ENCODE data around the gene LMTK2. TPM values are rescaled to one million over a fixed set of nuclear protein-coding genes. Genes with fewer than 3 reads are reported as not detected.

LMTK2 gene
- total RNA-seq, 2 experiments from 2014 or later, result 10.0 to 17.5 TPM

DNA sequence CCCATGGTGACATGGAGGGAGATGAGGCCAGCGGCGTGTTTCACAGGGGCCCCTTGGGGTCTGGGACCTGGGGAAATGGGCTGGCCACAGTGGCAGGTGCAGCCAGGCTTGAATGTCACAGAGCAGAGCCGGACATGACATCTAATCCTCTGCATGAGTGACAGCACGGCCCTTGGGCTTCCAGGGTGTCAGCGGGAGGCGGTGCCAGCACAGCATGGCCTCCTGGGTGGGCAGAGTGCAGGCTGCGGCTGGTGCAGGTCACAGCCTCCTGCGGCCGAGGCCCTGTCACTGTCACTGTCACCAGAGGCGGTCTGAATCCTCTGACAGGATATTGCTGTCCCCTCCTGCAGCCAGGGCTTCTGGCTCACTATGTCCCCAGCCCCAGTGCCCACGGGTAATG is 122.8 kb downstream of the LMTK2 start:
- no peak for DNase-seq (ENCODE audit: low spot score)
- H4K20me1 ChIP-seq (ENCODE audit: insufficient read depth, low read length), result no peaks in the 10 kb centered on the region
- H3K4me1 ChIP-seq (ENCODE audit: insufficient read depth, low read length, poor library complexity, severe bottlenecking), result no peaks in the 10 kb centered on the region
- H3K4me2 ChIP-seq (ENCODE audit: low read length), result no peak overlapping the region
- intact Hi-C loops (cut with micrococcal nuclease; ENCODE audit: unreplicated experiment), result no loop called here
- POLR2A ChIA-PET, result no interaction called here
- H3K79me2 ChIP-seq (ENCODE audit: insufficient read depth, low read depth, low read length), result no peaks in the 10 kb centered on the region
- BruUV-seq (replicated peaks), result no TSS peak
- CTCF ChIA-PET (ENCODE audit: unreplicated experiment), result no interaction called here
- no peak overlapping the region for H2AFZ ChIP-seq (ENCODE audit: low read length)
- no peaks in the 10 kb centered on the region for H3K9me3 ChIP-seq (ENCODE audit: low read length)
- H3K27ac ChIP-seq (ENCODE audit: low read depth, low read length, poor library complexity, severe bottlenecking), result no peak overlapping the region
- no peak overlapping the region for H3K4me3 ChIP-seq (ENCODE audit: low read depth, low read length, poor library complexity, severe bottlenecking)
- TF ChIP-seq, protein P1, sequence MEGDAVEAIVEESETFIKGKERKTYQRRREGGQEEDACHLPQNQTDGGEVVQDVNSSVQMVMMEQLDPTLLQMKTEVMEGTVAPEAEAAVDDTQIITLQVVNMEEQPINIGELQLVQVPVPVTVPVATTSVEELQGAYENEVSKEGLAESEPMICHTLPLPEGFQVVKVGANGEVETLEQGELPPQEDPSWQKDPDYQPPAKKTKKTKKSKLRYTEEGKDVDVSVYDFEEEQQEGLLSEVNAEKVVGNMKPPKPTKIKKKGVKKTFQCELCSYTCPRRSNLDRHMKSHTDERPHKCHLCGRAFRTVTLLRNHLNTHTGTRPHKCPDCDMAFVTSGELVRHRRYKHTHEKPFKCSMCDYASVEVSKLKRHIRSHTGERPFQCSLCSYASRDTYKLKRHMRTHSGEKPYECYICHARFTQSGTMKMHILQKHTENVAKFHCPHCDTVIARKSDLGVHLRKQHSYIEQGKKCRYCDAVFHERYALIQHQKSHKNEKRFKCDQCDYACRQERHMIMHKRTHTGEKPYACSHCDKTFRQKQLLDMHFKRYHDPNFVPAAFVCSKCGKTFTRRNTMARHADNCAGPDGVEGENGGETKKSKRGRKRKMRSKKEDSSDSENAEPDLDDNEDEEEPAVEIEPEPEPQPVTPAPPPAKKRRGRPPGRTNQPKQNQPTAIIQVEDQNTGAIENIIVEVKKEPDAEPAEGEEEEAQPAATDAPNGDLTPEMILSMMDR (conservative IDR thresholded peaks at IDR 0.05; ENCODE audit: low read length), result no peak
- TF ChIP-seq EZH2phosphoT487 (IDR thresholded peaks at IDR 0.05; ENCODE audit: borderline replicate concordance, low read depth, low read length), result no peak
- H3K36me3 ChIP-seq (ENCODE audit: insufficient read depth, low read length), result no peaks in the 10 kb centered on the region
- H3K9me2 ChIP-seq (ENCODE audit: insufficient read depth, low read length), result no peaks in the 10 kb centered on the region

DNA sequence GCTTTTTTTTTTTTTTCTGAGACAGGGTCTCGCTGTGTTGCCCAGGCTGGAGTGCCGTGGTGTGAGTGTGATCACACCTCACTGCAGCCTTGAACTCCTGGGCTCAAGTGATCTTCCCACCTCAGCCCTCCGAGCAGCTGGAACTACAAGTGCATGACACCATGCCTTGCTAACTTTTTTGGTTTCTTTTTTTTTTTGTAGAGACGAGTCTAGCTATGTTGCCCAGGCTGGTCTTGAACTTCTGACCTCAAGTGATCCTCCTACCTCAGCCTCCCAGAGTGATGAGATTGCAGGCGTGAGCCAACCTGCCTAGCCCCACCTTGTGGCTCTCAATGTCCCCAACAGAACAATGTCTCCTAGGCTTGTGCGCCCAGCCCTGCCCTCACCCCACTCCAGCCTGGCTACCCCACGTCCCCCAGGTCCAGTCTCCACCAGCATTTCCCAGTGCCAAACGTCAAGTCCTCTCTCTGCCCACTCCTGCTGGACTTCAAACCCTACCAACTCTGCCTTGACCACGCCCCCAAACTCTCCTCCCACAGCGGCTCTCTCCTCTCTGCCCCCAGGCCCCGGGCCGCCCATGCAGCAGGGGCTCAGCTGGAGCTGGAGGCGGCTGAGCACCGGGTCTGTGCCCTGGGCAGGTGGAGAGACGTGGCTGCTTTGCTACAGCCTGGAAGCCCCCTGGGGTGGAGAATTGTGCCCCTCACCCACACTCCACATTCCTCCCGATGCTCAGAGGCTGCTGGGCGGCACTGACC is 123.5 kb downstream of the LMTK2 start:
- Histone ChIP-seq H3K4me1 (ENCODE audit: insufficient read depth, low read length, poor library complexity, severe bottlenecking) (no peaks in the 10 kb centered on the region), H3K9me3 (ENCODE audit: low read length) (no peaks in the 10 kb centered on the region), H3K4me3 (ENCODE audit: low read depth, low read length, poor library complexity, severe bottlenecking) (no peak overlapping the region), H2AFZ (ENCODE audit: low read length) (no peak overlapping the region), H3K27ac (ENCODE audit: low read depth, low read length, poor library complexity, severe bottlenecking) (no peak overlapping the region), H4K20me1 (ENCODE audit: insufficient read depth, low read length) (no peaks in the 10 kb centered on the region), H3K4me2 (ENCODE audit: low read length) (no peak overlapping the region), H3K9me2 (ENCODE audit: insufficient read depth, low read length) (no peaks in the 10 kb centered on the region), H3K79me2 (ENCODE audit: insufficient read depth, low read depth, low read length) (no peaks in the 10 kb centered on the region), H3K36me3 (ENCODE audit: insufficient read depth, low read length) (no peaks in the 10 kb centered on the region)
- ChIA-PET CTCF (ENCODE audit: unreplicated experiment) (no interaction called here), POLR2A (no interaction called here)
- peak; percentile 19 for DNase-seq (ENCODE audit: low spot score)
- intact Hi-C loops (cut with micrococcal nuclease; ENCODE audit: unreplicated experiment), result no loop called here
- BruUV-seq (replicated peaks), result no TSS peak
- TF ChIP-seq EZH2phosphoT487 (IDR thresholded peaks at IDR 0.05; ENCODE audit: borderline replicate concordance, low read depth, low read length), result no peak
- TF ChIP-seq, protein P1 (conservative IDR thresholded peaks at IDR 0.05; ENCODE audit: low read length), result 0 out of 2 replicates have a peak, but pooled peaks have one; percentile 24

DNA sequence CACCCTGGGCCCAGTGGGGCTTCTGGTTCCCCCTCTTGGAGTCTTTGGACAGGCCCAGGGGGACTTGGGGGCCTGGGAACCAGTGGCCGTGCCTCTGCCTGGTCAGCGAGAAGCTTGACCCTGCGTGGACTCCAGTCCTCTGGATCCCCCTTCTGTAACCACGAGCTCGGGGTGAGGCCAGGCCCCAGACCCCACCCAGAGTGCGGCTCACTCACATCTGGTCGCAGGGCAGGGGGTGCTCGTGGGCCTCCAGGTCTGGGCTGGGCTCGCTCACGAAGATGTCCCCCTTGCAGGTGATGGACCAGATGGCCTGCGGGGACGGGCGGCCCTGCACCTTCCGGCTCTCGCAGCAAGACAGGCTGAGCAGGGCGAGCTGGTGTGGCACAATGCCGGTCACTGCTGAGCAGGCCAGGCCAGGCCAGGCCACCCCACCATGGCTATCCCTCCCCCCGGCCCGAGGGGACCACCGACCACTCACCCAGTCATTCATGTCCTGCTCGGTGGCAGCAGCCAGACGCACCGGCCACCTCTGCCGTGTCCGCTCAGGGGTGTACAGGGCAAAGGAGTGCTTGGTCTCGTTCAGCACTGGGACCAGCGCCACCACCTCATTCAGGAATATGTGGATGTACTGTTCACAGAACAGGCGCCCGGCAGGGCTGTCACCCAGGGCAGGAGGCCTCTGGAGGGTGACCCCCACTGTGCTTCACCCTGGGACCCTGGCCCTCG is 124.2 kb downstream of the LMTK2 start:
- ChIA-PET POLR2A (no interaction called here), CTCF (ENCODE audit: unreplicated experiment) (no interaction called here)
- Histone ChIP-seq H3K9me3 (ENCODE audit: low read length) (no peaks in the 10 kb centered on the region), H3K27ac (ENCODE audit: low read depth, low read length, poor library complexity, severe bottlenecking) (no peak overlapping the region), H3K4me1 (ENCODE audit: insufficient read depth, low read length, poor library complexity, severe bottlenecking) (no peaks in the 10 kb centered on the region), H3K4me2 (ENCODE audit: low read length) (no peak overlapping the region), H3K79me2 (ENCODE audit: insufficient read depth, low read depth, low read length) (no peaks in the 10 kb centered on the region), H3K36me3 (ENCODE audit: insufficient read depth, low read length) (no peaks in the 10 kb centered on the region), H4K20me1 (ENCODE audit: insufficient read depth, low read length) (no peaks in the 10 kb centered on the region), H3K9me2 (ENCODE audit: insufficient read depth, low read length) (no peaks in the 10 kb centered on the region), H3K4me3 (ENCODE audit: low read depth, low read length, poor library complexity, severe bottlenecking) (no peak overlapping the region), H2AFZ (ENCODE audit: low read length) (no peak overlapping the region)
- TF ChIP-seq, protein P1 (conservative IDR thresholded peaks at IDR 0.05; ENCODE audit: low read length), result no peak
- TF ChIP-seq EZH2phosphoT487 (IDR thresholded peaks at IDR 0.05; ENCODE audit: borderline replicate concordance, low read depth, low read length), result no peak
- no peak for DNase-seq (ENCODE audit: low spot score)
- BruUV-seq (replicated peaks), result no TSS peak
- intact Hi-C loops (cut with micrococcal nuclease; ENCODE audit: unreplicated experiment), result no loop called here

Measured in OCI-LY7 (cell line).